Esophagus squamous epithelium (tissue), 5 donors: ENCODE results near the gene GLIS1. TPM values are rescaled to one million over a fixed set of nuclear protein-coding genes. Genes with fewer than 3 reads are reported as not detected.

ENCODE experiments used
- DNase-seq: peaks from one replicate; lab custom pipeline; 2025; lab: John Stamatoyannopoulos, UW
- H3K27ac ChIP-seq, 4 donors: fragments of 200-600 bp; sonication (generic); one replicate each; pipeline ENCODE4 v1.5.1; 2016 to 2019; ENCODE audit warnings: mild to moderate bottlenecking in 1 of 4
- H3K27me3 ChIP-seq, 4 donors: fragments of 200-600 bp; sonication (generic); 1 replicate in 3 of 4; 2 replicates in 1 of 4; pipeline versions ENCODE4 v1.5.1 to v1.6.0; 2017 to 2021; ENCODE audit warnings: antibody characterized with exemption in 1 of 4
- H3K36me3 ChIP-seq, 3 donors: fragments of 200-600 bp; sonication (generic); one replicate each; pipeline ENCODE4 v1.5.1; 2016 to 2019
- H3K4me1 ChIP-seq, 3 donors: fragments of 200-600 bp; sonication (generic); one replicate each; pipeline ENCODE4 v1.5.1; 2017 to 2019
- H3K4me3 ChIP-seq, 4 donors: fragments of 200-600 bp; sonication (generic); 1 replicate in 3 of 4; 2 replicates in 1 of 4; pipeline ENCODE4 v1.5.1; 2016 to 2019; ENCODE audit warnings: mild to moderate bottlenecking in 2 of 4, moderate library complexity in 1 of 4
- H3K9me3 ChIP-seq, 3 donors: fragments of 200-600 bp; sonication (generic); one replicate each; pipeline ENCODE4 v1.5.1; 2016 to 2019
- CTCF ChIP-seq, 6 experiments: fragments of 450-650 bp in 4 of 6; fragments of 200-600 bp in 2 of 6; sonication (generic) in 2 of 6; IDR thresholded peaks; one replicate each; pipeline ENCODE4 v1.5.1; 2016 to 2019; ENCODE audit warnings: antibody characterized with exemption in 6 of 6, mild to moderate bottlenecking in 4 of 6, moderate library complexity in 4 of 6
- POLR2A ChIP-seq, 4 donors: fragments of 450-650 bp; IDR thresholded peaks; one replicate each; pipeline ENCODE4 v1.6.1; 2017; ENCODE audit warnings: antibody characterized with exemption in 4 of 4, mild to moderate bottlenecking in 4 of 4, moderate library complexity in 3 of 4
- WGBS, 2 donors: methylation state at CpG; one replicate each; pipeline ENCODE4 v1.1.5; 2018; 5-methylcytosine and 5-hydroxymethylcytosine counted together
- intact Hi-C: fragments of 100-400 bp; cut with DNase I; formaldehyde crosslinking; loops from one replicate; pipeline ENCODE4 v1.15.0; 2022
- total RNA-seq, 4 donors: library from RNA; depleted of rRNA; stranded (reverse); fragments of >200 nt; gene quantifications; one replicate each; pipeline ENCODE4 v1.1.0, GENCODE V29; 2016
- donor health status: DM: yes; HTN: yes; CAD: no.

Gene GLIS1
- total RNA-seq, 4 donors from 2014 or later: 0.57 TPM; not detected in 3

- H3K27ac ChIP-seq: no peak overlapping the region
- intact Hi-C loops: no loop called here
- no peak for DNase-seq
- H3K36me3 ChIP-seq: no peaks in the 10 kb centered on the region
- no peak for TF ChIP-seq POLR2A (IDR thresholded peaks at IDR 0.05)
- TF ChIP-seq CTCF (IDR thresholded peaks at IDR 0.05): no peak
- H3K9me3 ChIP-seq: no peaks in the 10 kb centered on the region
- no peaks in the 10 kb centered on the region for H3K4me1 ChIP-seq
- WGBS, 2 donors: 47 to 50% methylated on average over 1 to 2 of the region's 4 CpGs
- no peaks in the 10 kb centered on the region for H3K27me3 ChIP-seq
- no peak overlapping the region for H3K4me3 ChIP-seq
Observed at GRCh38 chr1:53657531-53657805, 81.5 kb downstream of the GLIS1 start.

- TF ChIP-seq CTCF (IDR thresholded peaks at IDR 0.05) (no peak), POLR2A (IDR thresholded peaks at IDR 0.05) (no peak)
- Histone ChIP-seq H3K27ac (no peak overlapping the region), H3K27me3 (no peaks in the 10 kb centered on the region), H3K36me3 (no peaks in the 10 kb centered on the region), H3K9me3 (no peaks in the 10 kb centered on the region), H3K4me1 (no peaks in the 10 kb centered on the region), H3K4me3 (no peak overlapping the region)
- intact Hi-C loops: no loop called here
- no peak for DNase-seq
- 79 to 88% methylated on average over 8 to 9 of the region's 11 CpGs for WGBS, 2 donors
Observed at GRCh38 chr1:53656747-53657530, 82.0 kb downstream of the GLIS1 start.

- no peaks in the 10 kb centered on the region for H3K9me3 ChIP-seq
- 45 to 54% methylated on average over 7 to 10 of the region's 10 CpGs for WGBS, 2 donors
- no peak overlapping the region for H3K27ac ChIP-seq
- no peak for DNase-seq
- H3K36me3 ChIP-seq: no peaks in the 10 kb centered on the region
- TF ChIP-seq CTCF (IDR thresholded peaks at IDR 0.05) (no peak), POLR2A (IDR thresholded peaks at IDR 0.05) (no peak)
- H3K4me3 ChIP-seq: no peak overlapping the region
- no peaks in the 10 kb centered on the region for H3K27me3 ChIP-seq
- H3K4me1 ChIP-seq: no peaks in the 10 kb centered on the region
- intact Hi-C loops: no loop called here
Observed at GRCh38 chr1:53655931-53656746, 82.8 kb downstream of the GLIS1 start.

GRCh38 chr1:53654216-53655210, 84.5 kb downstream of the GLIS1 start:
- DNase-seq: no peak
- 79 to 82% methylated on average over 24 to 26 of the region's 27 CpGs for WGBS, 2 donors
- Histone ChIP-seq H3K4me1 (no peaks in the 10 kb centered on the region), H3K27me3 (no peaks in the 10 kb centered on the region), H3K27ac (no peak overlapping the region), H3K36me3 (no peaks in the 10 kb centered on the region), H3K4me3 (no peak overlapping the region), H3K9me3 (no peaks in the 10 kb centered on the region)
- TF ChIP-seq CTCF (IDR thresholded peaks at IDR 0.05): no peak
- no peak for TF ChIP-seq POLR2A (IDR thresholded peaks at IDR 0.05)
- intact Hi-C loops: no loop called here
